C4-2B (cell line): ENCODE data around the gene IQGAP3.

Experiments
- ZFX ChIP-seq: fragments of 450-650 bp; IDR thresholded peaks from 2 replicates; pipeline ENCODE4 v1.6.1; 2017
- TF ChIP-seq, protein P1 (sequence below): fragments of 450-650 bp; conservative IDR thresholded peaks from 2 replicates; pipeline ENCODE4 v1.5.1; 2017; ENCODE audit warnings: mild to moderate bottlenecking

DNA sequence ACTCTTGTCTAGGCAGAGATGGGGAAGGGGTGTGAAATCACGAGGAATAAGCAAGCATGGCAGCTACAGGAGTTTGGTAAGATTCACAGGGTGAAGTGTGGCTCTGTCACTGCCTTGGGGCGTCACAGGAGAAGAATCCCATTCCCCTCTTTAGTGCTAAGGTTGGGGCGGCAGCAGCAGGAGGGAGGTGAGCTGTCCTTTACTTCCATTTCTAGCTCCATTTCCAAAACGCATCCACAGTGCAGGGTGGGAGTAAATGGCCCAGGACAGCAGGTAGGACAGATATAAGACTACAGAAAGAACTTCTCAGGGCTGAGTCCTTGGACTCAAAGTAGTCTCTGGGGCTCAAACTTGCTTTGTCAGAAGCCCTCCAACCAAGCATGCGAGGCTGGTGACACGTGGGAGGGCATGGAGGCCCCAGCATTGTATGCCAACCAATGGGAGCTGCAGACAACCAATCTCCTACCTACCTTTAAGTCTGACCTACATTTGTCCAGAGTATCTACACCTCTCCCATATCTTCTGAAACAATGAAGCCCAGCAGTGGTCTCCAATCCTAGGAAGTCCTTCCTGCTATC, 80.3 kb downstream of the IQGAP3 start:
- TF ChIP-seq, protein P1, sequence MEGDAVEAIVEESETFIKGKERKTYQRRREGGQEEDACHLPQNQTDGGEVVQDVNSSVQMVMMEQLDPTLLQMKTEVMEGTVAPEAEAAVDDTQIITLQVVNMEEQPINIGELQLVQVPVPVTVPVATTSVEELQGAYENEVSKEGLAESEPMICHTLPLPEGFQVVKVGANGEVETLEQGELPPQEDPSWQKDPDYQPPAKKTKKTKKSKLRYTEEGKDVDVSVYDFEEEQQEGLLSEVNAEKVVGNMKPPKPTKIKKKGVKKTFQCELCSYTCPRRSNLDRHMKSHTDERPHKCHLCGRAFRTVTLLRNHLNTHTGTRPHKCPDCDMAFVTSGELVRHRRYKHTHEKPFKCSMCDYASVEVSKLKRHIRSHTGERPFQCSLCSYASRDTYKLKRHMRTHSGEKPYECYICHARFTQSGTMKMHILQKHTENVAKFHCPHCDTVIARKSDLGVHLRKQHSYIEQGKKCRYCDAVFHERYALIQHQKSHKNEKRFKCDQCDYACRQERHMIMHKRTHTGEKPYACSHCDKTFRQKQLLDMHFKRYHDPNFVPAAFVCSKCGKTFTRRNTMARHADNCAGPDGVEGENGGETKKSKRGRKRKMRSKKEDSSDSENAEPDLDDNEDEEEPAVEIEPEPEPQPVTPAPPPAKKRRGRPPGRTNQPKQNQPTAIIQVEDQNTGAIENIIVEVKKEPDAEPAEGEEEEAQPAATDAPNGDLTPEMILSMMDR: no peak
- TF ChIP-seq ZFX: no peak
